Epidermal melanocyte (primary cell): Measurements from ENCODE around the gene FBXL4.

Experiments
- DNase-seq: peaks from one replicate; pipeline ENCODE4 v3.0.0; 2011; ENCODE audit warnings: low spot score; ENCODE audit not compliant: insufficient read length

The FBXL4 gene

GRCh38 chr6:98840385-98840784 lies 107.4 kb downstream of the FBXL4 start:
- DNase-seq = no peak

DNA sequence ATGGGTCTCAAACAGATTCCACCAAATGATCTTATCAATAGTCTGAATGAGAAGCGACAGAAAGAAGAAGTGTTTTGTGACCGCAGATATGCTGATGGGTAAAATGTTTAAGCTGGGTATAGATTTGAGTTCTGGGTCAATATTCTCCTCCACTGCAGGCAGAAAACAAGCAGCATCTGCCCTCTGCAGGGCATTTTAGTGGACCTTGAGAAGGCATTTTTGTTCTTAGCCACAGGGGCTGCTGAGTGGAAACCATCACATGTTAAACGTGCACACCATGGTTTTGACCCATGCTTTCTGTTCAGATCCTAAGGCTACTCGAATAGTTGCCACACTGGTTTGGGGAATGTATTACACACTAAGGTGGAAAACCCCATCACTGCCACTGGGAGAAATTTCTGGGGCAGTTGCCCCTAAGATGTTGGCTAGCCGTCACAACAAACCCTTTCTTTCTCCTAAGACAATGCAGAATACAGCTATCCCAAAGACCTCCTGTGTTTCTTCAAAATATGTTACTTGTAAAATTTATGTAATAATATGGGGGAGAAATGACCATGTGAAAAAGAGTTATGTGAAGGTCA lies 107.9 kb downstream of the FBXL4 start:
- no peak for DNase-seq

DNA sequence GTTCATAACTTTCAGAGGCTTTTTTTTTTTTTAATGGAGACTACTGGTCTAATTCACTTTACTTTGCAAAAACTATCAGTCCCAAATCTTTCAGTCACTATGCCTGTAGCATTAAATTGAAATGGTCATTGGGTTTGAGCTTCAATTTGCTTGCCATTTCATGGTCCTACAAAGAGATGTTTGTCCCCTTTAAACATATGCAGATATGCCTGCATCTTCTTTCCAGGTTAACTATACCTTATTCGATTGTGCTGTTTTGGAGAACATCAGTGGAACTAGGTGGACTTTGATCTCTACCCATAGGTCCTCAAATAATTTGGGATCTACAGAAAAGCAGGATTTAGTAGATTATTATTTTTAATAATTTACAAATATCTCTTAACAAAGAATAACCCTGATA lies 108.8 kb downstream of the FBXL4 start:
- DNase-seq = no peak

GRCh38 chr6:98838032-98838431 lies 109.7 kb downstream of the FBXL4 start:
- no peak for DNase-seq

GRCh38 chr6:98836962-98837944 lies 110.5 kb downstream of the FBXL4 start:
- DNase-seq = no peak

DNA sequence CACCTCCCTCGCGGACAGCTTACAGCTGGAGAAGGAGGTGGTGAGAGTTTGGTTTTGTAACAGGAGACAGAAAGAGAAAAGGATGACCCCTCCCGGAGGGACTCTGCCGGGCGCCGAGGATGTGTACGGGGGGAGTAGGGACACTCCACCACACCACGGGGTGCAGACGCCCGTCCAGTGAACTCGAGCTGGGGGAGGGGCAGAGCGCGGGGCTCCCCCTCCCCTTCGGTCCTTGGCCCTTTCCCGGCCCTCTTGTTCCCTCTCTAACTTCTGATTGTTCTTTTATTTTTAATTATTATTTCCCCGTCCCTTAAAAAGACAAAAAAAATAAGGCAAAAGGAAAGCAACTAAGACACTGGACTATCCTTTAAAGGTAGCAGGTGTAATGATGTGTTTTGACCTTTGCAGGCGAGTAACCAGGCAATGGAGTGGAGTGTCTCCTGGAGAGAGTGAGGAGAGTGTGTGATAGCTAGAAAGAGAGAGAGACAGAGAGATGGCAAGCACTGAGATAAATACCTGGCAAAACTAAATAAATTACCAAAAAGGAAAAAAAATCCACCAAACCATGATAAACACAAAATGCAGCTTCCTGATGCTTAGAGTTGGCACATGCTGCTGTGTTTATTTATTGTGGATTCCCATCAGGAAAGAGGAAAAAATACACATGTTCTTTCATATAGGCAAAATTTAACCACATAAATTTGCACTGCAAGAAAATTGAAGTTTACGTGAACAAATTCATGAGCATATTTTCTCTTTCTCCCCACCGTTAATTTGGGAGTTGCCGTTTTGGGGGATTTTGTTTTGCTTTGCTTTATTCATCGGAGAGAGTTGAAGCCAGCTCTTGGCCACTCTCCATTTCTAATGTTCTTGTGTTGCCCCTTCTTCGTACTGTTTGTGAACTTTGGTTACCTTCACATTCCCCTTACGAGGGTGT lies 111.5 kb downstream of the FBXL4 start:
- DNase-seq = no peak

DNA sequence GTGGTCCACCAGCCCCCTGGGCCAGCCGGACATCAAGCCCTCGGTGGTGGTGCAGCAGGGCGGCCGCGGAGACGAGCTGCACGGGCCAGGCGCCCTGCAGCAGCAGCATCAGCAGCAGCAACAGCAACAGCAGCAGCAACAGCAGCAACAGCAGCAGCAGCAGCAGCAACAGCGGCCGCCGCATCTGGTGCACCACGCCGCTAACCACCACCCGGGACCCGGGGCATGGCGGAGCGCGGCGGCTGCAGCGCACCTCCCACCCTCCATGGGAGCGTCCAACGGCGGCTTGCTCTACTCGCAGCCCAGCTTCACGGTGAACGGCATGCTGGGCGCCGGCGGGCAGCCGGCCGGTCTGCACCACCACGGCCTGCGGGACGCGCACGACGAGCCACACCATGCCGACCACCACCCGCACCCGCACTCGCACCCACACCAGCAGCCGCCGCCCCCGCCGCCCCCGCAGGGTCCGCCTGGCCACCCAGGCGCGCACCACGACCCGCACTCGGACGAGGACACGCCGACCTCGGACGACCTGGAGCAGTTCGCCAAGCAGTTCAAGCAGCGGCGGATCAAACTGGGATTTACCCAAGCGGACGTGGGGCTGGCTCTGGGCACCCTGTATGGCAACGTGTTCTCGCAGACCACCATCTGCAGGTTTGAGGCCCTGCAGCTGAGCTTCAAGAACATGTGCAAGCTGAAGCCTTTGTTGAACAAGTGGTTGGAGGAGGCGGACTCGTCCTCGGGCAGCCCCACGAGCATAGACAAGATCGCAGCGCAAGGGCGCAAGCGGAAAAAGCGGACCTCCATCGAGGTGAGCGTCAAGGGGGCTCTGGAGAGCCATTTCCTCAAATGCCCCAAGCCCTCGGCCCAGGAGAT lies 112.4 kb downstream of the FBXL4 start:
- no peak for DNase-seq

- peak; percentile 75 for DNase-seq
Measured at GRCh38 chr6:98834060-98835031, 113.4 kb downstream of the FBXL4 start, which contains the start of gene POU3F2. POU3F2 (plus strand) TSS chr6:98834574; CDS start chr6:98834874, 300 bp downstream.

GRCh38 chr6:98833307-98834059 lies 114.3 kb downstream of the FBXL4 start:
- no peak for DNase-seq

GRCh38 chr6:98833057-98833306 lies 114.8 kb downstream of the FBXL4 start:
- no peak for DNase-seq

DNA sequence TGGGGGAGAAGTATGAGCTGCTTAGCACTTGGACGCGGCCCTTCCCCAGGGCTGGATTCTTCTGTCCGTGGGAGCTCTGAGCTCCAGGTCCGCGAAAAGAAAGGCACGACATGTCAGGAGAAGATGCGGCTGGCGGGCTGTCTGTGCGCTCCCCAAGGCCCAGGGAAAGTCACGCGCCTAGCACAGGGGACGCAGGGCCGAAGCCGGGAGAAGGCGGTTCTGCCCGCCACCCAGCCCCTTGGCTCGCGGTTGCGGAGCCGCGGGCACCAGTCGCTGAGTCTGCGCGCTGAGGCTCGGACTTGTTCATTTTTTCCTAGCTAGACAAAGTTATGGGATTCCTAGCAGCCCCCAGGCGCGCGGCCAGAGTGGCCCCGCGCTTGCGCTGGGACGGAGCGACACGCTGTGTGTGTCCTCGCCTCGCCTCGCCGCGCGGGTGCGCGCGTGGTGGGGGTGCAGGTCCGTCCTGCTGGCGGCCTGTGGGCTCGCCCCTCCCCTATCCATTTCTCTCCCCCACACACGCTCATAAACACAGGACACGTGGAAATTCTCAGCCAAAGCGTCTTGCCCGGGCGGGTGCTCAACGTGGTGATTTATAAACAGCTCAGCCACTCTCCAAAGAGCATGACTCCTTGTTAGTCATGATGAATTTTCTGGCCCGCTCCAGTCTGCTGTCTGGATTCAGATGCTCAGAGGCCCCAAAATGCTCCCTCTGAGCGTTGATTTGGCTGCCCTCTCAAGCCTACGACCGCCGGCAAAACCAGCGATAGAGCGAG lies 115.3 kb downstream of the FBXL4 start:
- no peak for DNase-seq

GRCh38 chr6:98831959-98832283 lies 115.8 kb downstream of the FBXL4 start:
- DNase-seq = no peak

GRCh38 chr6:98831057-98831958 lies 116.4 kb downstream of the FBXL4 start:
- DNase-seq = no peak

GRCh38 chr6:98830146-98830545 lies 117.6 kb downstream of the FBXL4 start:
- no peak for DNase-seq

GRCh38 chr6:98828941-98829411 lies 118.8 kb downstream of the FBXL4 start:
- no peak for DNase-seq

GRCh38 chr6:98828211-98828788 lies 119.4 kb downstream of the FBXL4 start:
- DNase-seq = no peak
